ENCODE results near the gene UPF3A.
"Not testable (repeated sequence)": the region's sequence is repeated elsewhere in the genome, so short reads cannot be mapped to it uniquely, and the experiment has no call there.

Gene UPF3A

DNA sequence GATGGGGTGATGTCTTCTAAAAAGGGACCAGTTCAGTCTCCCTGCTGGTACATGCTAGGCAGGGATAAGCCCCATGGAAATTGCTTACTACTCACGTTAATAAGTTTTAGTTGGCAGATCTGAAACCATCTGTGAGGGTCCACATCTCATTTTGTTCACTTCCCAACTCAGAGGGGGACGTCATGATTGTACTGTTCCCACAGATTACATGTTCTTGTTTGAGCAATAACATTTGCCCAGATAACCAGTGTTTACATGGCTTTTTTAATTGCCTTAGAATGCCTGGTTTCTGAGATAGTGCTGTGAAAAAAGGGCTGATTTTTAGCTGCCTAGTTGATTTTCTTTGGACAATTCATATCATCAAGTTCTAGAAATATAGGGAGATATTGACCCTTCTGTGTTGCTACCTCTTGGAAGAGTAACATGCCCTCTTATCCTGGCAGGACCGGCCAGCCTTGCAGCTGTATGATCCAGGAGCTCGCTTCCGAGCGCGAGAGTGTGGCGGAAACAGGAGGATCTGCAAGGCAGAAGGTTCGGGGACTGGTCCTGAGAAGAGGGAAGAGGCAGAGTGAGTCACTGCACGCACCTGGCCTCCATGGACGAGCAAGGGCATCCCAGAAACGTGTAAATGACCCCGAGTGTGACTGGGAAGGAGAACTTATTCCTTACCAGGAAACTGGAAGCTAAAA is 23.1 kb downstream of the UPF3A start:
- no peak for DNase-seq (ENCODE audit: low spot score)

DNA sequence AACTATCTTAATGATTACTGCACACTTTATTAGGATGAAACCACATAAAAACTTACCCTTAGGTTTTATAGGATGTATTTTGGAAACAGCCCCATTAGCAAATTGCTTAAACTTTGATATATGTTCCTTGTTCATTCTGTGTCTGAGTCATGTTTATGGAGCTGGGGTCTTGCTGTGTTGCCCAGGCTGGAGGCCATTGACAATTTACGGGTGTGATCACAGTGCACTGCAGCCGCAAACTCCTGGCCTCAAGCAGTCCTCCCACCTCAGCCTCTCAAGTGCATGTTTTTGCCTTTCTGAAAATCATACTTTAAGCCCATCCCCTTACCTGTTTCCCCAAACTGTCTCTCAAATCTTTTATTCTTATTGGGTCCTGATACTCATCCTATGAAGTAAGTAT is 27.7 kb downstream of the UPF3A start:
- DNase-seq (ENCODE audit: low spot score): no peak

DNA sequence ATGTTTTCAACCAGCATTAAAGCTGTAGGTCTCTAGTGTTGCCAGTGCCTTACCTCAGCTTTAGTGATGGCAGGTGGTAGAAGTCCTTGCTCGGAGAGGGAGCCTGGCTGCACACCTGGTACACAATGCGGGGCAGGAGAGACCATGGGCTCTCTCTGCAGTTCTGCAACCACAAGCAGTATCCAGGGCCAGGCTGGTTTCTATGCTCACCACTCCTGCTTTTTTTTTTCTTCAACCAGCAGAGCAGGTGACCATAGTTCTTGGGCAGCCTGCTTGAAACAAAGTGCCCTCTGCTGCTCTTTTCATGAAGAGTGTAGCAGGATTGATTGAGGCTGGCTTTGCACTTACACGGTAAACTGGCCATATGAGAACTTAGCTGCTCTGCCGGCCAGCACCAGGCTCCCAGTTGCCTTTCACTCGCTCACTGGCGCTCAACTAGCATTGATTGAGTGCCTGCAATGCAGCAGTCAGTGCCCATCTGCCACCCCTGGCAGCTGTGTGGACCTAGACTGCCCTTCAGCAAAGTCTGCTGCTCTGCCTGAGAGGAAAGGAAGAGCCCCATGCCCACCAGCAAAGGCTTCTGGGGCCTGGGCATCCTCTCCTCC is 28.5 kb downstream of the UPF3A start:
- no peak for DNase-seq (ENCODE audit: low spot score)

DNA sequence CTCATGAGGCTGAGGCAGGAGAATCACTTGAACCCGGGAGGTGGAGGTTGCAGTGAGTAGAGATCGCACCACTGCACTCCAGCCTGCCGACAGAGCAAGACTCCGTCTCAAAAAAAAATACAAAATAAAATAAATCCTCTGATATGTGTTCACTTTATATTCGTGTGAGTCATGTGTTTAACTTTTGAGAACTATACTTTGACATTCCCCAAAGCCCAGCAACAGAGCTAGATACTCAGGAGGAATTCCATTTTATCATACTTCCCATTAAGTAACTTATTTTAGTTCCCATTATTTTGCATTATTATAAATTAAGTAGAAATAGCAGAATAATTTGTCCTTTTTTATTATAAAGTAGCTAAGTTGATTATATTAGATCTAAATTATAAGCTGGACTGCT is 29.6 kb downstream of the UPF3A start:
- no peak for DNase-seq (ENCODE audit: low spot score)

GRCh38 chr13:114311387-114311786 is 30.0 kb downstream of the UPF3A start:
- no peak for DNase-seq (ENCODE audit: low spot score)

DNA sequence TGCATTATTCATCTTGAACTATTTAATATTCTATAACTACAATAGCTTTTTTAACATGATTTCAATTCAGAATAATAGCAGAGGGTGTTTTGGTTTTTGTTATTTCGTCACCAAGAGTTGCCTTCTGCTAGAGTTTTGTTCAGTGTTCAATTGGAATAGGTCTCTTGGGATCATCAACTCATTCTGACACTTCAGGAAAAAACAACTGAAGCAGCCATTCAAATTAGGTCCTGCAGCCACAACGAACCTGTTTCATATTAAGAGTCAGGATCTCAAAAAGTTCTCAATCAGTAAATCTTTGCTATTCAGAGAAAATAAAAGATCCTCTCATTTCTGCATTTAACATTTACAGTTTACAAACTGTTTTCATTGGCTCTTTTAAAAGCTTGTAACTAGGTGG is 30.5 kb downstream of the UPF3A start:
- no peak for DNase-seq (ENCODE audit: low spot score)

DNA sequence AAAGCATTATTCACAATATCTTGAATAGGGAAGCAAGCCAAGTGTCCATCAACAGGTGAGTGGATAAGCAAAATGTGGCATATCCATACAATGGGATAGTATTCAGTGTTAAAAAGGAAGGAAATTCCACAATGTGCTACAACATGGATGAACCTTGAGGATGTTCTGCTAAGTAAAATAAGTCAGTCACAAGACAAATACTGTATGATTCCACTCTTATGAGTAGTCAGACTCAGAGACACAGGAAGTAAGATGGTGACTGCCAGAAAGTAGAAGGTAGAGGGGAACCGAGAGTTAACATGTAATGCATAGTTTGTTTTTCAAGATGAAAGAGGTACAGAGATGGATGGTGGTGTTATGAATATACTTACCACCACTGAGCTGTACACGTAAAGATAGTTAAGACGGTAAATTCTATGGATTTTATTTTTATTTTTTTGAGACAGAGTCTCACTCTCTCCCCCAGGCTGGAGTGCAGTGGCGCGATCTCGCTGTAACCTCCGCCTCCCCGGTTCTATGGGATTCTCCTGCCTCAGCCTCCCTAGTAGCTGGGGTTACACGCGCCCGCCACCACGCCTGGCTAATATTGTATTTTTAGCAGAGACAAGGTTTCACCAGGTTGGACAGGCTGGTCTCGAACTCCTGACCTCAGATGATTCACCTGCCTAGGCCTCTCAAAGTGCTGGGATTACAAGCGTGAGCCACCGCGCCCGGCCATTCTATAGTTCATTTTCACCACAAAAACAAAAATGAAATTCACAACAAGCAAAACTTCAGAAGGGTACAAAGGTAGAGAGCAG is 31.9 kb downstream of the UPF3A start:
- DNase-seq (ENCODE audit: low spot score): peak; percentile 42

- DNase-seq (ENCODE audit: low spot score): peak; percentile 96
These were observed 32.9 kb downstream of the UPF3A start, which contains the start of gene CHAMP1 for GRCh38 chr13:114314074-114314912. CHAMP1 (plus strand) TSS chr13:114314503; CDS start chr13:114323843, 9,340 bp downstream.

- DNase-seq (ENCODE audit: low spot score): no peak
These were observed 33.8 kb downstream of the UPF3A start for GRCh38 chr13:114315074-114315785.

DNA sequence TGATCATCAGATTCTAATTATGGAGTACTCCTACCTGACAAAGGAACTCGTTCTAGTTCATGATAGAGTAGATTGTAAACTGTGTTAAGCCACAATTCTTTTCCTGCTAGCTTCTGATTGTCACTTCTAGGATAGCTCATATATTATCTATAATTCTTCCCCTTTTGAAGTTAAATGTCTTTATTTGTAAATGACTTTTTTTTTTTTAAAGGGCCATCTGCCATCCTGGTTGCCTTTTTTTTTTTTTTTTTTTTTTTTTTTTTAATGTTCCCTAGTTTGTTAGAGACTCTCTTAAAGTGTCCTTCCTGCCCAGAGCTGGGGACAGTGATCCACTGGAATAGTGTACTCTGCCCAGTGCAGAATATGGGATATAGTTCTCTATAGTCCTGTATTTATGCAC is 37.2 kb downstream of the UPF3A start:
- DNase-seq (ENCODE audit: low spot score): no peak

DNA sequence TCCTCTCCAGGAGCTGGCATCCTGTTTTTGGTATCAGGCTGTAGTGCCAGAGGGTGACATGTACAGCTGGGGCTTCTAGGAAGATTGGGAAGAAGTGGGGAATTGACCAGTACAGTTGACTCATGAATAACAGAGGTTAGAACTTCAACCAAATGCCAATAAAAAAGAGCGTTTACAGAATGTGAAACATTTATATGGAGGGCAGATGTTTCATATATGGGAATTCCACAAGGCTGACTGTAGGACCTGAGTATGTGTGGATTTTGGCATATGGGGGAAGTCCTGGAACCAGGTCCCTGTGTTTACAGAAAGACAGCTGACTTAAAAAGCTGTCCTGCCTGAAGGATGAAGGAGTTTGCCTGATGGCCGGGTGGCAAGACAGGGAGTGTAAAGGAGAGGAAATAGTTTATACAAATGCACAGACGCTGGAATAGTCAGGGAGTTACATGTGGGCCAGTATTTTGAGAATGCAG is 38.1 kb downstream of the UPF3A start:
- DNase-seq (ENCODE audit: low spot score): peak; percentile 39

GRCh38 chr13:114320065-114320464 is 38.7 kb downstream of the UPF3A start:
- DNase-seq (ENCODE audit: low spot score): no peak

DNA sequence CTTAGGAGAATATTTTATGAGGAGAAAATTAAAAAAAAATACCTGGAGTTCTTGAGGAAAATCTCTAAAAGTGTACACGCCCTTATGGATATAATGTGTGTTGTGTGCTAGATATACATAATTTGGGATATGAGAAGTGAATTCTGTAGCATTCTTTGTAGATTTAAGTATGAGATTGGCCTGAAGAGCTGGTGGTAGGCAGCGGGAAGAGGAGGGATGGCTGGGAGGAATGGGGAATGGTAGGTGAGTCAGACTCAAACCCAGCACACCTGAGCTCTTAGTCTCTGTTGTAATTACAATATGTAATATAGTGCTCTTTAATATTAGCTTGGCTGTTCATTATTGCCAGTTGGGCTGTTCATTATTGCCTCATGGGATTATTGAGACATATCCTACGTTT is 39.9 kb downstream of the UPF3A start:
- no peak for DNase-seq (ENCODE audit: low spot score)

GRCh38 chr13:114323349-114323748 is 41.9 kb downstream of the UPF3A start:
- no peak for DNase-seq (ENCODE audit: low spot score)

DNA sequence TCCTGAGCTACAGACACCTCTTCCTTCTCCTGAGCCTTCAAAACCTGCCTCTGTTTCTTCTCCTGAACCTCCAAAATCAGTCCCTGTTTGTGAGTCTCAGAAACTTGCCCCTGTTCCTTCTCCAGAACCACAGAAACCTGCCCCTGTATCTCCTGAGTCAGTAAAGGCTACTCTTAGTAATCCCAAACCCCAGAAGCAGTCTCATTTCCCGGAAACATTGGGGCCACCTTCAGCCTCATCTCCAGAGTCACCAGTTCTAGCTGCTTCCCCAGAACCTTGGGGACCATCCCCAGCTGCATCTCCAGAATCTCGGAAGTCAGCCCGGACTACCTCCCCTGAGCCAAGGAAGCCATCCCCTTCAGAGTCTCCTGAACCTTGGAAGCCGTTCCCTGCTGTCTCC is 42.9 kb downstream of the UPF3A start:
- DNase-seq (ENCODE audit: low spot score): no peak

DNA sequence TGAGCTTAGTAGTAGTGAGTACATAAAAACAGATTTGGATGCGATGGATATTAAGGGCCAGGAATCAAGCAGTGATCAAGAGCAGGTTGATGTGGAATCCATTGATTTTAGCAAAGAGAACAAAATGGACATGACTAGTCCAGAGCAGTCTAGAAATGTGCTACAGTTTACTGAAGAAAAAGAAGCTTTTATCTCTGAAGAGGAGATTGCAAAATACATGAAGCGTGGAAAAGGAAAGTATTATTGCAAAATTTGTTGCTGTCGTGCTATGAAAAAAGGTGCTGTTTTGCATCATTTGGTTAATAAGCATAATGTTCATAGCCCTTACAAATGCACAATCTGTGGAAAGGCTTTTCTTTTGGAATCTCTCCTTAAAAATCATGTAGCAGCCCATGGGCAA is 44.3 kb downstream of the UPF3A start:
- DNase-seq (ENCODE audit: low spot score): no peak

- no peak for DNase-seq (ENCODE audit: low spot score)
These were observed 46.6 kb downstream of the UPF3A start for GRCh38 chr13:114328034-114328433.

GRCh38 chr13:114328595-114328994 is 47.2 kb downstream of the UPF3A start:
- DNase-seq (ENCODE audit: low spot score): no peak

GRCh38 chr13:114330086-114330485 is 48.7 kb downstream of the UPF3A start:
- DNase-seq (ENCODE audit: low spot score): no peak

DNA sequence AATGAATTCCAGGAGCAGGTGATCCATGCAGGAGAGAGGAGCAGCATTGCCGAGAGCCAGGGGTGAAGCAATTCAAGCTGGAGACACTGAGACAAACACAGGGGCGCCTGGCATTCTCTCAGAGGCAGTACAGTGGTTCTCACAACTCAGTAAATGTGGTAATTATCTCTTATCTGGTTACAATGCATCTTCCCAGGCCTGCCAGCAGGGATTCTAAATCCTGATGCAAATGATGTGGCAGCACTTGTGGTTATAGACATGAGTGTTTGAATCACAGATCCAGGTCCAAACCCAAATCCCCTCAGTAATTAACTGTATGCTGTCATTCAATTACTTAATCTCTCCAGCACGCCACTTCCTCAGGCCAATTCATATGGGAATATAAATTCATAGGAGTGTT is 52.5 kb downstream of the UPF3A start:
- DNase-seq (ENCODE audit: low spot score): not testable (repeated sequence)

DNA sequence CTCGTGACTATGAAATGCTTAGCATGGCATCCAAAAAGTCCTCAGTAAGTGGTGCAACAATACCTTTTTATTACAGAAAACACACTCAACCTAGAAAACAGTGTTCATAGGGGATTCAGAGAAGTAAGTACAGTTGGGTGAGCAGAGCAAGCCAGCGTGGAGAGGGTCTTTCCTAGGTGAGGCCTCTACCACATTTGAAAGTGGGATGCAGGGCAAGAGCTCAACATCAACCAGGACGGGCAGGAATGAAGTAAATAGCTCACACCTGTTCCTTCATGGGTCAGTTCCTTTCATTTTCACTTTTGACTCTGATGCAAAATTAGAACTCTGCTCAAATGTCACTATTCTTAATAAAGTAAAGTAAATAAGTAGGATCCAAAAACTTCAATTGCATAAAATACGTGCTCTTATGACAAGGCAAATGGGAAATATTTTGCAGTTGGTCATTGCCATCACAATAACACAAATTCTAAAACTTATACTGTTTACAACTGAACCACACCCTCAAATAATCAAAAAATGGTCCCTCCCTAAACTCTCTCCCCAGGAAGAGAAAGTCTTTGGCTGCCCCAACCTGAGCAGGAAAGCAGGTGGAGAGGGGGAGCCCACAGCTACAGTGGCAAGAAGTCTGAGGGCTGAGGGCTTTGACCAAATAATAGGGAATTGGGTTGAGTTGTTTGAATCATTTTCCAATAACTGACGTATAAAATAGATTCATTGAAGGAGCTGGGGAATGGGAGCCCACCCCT is 53.1 kb downstream of the UPF3A start:
- DNase-seq (ENCODE audit: low spot score): no peak

All from kidney tubule cell (primary cell).